Measurements from ENCODE around the gene NPHS2.
"Not testable (repeated sequence)": the region's sequence is repeated elsewhere in the genome, so short reads cannot be mapped to it uniquely, and the experiment has no call there.

Gene NPHS2

DNA sequence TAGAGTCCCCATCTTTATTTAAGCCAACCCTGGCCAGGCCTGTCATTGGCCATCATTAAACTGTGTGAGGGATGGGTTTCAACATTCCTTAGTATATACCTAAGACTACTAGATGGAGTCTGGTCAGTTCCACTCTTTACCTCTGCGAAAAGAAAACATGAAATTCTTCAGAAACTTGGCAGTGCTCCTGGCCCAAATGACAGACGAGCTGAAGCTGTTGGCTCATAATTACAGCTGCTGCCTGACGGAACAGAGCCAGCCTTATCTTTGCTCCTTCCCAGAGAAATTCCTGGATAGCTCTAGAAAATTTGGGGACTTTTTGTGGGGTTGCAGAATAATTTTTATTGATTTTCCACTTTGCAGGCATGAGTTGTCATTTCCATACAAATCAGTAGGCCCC is 30.4 kb downstream of the NPHS2 start:
- no peak for DNase-seq

DNA sequence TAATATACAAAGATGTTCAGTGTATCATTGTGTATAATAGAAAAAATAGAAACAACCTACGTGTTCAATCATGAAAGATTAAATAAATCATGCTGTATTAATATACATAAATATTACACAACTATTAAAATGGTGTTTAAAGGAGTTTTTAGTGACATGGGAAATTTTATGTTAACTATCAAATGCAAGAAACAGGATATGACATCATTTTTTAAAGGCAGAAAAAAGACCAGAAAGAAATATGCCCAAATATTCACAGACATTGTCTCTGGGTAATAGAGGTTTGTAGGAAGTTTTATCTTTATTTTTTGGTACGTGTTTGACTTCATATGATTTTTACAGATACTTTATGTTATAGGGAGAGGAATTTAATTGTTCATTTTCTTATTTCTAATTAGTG is 34.0 kb downstream of the NPHS2 start:
- DNase-seq, result no peak

DNA sequence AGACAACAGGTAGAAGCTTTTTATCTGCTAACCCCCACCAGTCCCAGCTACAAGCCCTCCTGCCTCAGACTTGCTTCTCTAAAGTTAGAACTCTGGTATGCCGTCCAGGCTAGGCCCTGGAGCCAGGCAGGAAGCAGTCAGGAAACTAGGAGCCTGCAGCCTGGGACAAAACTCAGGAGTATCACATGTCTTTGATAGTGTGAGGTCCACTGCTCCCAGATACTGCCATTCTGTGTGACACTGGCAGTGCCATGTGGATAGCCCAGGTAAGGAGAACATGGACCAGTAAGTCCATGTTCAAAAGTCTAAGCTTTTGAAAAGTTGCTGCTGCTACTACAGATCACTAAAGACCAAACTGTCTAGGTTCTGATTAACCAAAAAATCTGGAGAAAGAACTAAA is 45.4 kb downstream of the NPHS2 start:
- no peak for DNase-seq

DNA sequence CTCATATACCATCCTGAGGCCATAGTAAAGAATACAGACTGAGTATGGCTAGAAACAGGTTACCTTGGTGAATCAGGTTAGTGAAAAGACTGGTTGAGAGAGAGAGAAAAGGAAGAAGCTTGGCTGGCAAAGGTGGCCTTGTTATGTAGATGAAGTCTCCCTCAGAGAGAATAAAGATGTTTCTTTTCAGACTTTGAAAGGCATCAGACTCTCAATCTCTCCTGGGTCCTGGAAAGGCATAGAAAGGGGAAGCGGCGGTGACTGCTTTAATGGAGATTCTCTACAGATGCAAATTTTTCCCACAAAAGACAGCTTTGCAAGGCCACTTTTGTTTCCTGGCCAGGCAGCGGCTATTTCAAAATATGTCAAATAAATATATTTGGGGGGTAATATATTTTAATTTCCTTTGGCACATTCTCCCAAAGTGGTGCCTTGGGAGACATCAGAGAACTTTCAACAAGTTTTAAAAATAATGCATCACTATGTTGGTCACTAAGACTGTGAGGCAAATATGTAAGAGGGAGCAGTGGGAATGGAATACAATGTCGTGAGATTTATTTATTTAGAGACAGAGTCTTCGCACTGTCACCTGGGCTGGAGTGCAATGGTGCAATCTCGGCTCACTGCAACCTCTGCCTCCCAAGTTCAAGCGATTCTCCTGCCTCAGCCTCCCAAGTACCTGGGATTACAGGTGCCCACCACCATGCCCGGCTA is 46.1 kb downstream of the NPHS2 start:
- no peak for DNase-seq

DNA sequence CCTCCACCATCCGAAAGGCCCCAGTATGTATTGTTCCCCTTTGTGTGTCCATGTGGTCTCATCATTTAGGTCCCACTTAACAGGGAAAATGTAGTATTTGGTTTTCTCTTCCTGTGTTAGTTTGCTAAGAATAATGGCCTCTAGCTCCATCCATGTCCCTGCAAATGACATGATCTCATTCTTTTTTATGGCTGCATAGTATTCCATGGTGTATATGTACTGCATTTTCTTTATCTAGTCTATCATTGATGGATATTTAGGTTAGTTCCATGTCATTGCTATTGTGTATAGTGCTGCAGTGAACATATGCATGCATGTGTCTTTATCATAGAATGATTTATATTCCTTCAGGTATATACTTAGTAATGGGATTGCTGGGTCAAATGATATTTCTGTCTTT is 57.2 kb downstream of the NPHS2 start:
- DNase-seq, result not testable (repeated sequence)

DNA sequence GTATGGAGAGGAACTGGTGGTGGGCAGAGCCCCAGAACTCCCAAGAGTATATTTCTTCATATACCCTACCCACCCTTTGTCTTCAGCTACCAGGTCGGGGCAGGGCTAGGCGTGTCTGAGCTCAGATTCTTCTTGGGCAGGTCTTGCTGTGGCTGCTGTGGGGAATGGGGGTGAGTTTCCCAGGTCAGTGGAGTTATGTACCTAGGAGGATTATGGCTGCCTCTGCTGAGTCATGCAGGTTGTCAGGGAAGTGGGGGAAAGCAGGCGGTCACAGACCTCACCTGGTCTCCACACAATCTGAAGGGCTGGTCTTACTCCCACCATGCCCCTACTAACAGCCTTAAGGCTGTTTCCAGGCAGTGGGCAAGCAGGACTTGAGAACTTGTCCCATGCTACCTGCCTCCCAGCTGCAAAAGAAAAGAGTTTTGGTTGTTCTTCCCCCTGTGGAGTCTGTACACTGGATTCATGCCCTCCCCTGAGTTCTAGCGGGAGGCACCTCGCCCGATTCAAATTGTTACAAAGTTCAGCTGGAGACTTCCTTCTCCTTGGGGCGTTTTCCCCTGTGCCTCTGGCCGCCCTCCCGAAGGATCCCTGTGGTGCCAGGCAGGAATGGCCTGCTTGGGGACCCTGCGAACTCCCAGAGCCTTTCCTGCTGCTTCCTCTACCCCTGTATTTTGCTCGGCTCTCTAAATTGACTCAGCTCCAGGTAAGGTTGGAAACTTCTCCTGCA is 58.6 kb downstream of the NPHS2 start:
- no peak for DNase-seq

DNA sequence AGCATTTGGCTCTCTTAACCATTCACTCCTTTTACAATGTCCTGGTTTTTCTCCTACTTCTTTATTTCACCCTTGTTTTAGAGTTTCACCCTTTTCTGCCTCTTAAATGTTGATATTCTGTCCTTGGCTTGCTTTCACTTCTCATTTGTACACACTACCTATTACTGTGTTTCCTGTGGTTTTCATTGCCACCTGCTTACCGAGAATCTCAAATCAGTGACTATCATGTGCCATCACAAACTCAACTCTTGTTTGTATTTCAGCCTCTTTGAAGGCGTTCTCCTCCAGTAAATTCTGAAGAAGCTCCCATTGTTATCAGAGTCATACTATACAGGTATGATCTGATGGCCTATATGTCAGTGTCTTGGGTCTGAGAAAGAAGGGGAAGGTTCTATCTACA is 65.7 kb downstream of the NPHS2 start:
- no peak for DNase-seq

DNA sequence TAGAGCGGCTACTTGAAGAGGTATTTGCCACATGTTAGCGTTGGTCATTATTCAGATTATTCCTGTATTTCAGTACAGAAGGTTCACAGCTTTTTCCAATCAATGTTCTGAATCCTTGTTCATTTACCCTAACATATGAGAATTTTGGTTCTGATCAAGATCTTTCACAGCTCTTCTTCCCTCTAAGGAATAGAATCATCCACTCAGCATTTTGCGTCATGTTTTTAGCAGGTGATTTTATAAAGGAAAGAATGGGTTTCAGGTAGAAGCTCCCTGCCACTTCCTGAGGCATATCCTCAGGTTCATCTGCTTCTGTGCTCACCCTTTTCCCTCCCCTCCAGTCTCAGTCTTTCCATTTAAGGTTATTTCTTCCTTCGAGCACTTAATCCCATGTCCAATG is 66.4 kb downstream of the NPHS2 start:
- DNase-seq, result no peak

DNA sequence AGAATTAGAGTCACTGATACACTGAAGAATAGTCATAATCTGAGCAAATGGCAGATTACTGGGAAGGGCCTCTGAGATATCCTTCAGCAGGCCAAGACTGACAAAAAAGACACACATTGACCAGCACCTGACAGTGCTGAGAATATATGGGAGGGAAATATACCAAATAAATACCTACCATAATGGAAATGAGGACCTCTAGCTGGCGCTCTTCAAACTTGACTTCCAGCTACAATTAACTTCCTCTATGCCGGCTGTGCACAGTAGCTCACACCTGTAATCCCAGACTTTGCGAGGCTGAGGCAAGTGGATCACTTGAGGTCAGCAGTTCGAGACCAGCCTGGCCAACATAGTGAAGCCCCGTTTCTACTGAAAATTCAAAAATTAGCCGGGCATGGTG is 69.5 kb downstream of the NPHS2 start:
- DNase-seq, result no peak

All from activated CD8-positive, alpha-beta memory T cell treated with anti-CD3 and anti-CD28 coated beads, Interleukin-2, amount 50 U/mL, for 48 hours (primary cell).